ENCODE measurements around the gene DNM3. TPM values are rescaled to one million over a fixed set of nuclear protein-coding genes. Genes with fewer than 3 reads are reported as not detected.

DNM3 gene
- total and polyA plus RNA-seq, 2 donors (not counting 1 experiment from before 2014, with no cell fraction given), result 1.0 to 1.3 TPM

DNA sequence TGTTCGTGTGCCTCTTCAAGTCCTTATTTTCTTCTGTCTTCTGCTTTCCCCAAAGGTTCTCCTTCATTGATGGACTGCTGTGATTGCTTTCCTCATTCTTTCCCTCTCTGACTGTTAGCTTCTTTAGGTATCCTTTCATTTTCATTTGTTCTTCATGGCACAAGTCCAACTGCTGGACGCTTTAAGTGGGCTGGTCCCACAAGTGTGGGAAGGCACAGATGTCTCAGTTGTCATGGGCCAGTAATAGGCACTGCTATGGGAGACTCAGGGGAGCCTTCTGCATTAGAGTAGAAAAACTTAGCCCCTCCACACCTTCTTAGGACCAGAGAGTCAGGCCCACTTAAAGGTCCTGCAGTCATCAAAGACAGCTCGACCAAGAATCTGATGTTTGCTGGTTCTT, 456.8 kb downstream of the DNM3 start:
- H3K27me3 Mint-ChIP-seq, result no peaks in the 10 kb centered on the region
- H2AFZ ChIP-seq (ENCODE audit: insufficient read depth, low read depth, low read length, poor library complexity, severe bottlenecking), result no peak overlapping the region
- H3K4me1 ChIP-seq (ENCODE audit: control insufficient read depth in 2 of 2, insufficient read depth in 2 of 2, low read length in 2 of 2), result no peaks in the 10 kb centered on the region
- no peak overlapping the region for H3K4me3 Mint-ChIP-seq
- no peak overlapping the region for H3K9ac ChIP-seq (ENCODE audit: low read length)
- H3K4me3 ChIP-seq (ENCODE audit: control extremely low read depth in 1 of 5, extremely low read depth in 1 of 5, insufficient read depth in 1 of 5, low read depth in 2 of 5, low read length in 4 of 5), result no peak overlapping the region
- H3K27me3 ChIP-seq (replicated peaks in 1 of 4; ENCODE audit: control extremely low read depth in 1 of 4, control insufficient read depth in 3 of 4, insufficient read depth in 4 of 4, low read length in 3 of 4), result no peaks in the 10 kb centered on the region
- intact Hi-C loops (cut with micrococcal nuclease), result no loop called here
- CTCF ChIA-PET, result no interaction called here
- no peak for TF ChIP-seq EZH2 (IDR thresholded peaks at IDR 0.05; ENCODE audit: borderline replicate concordance, insufficient read depth, low read depth, low read length, poor library complexity, severe bottlenecking)
- TF ChIP-seq, protein P1, sequence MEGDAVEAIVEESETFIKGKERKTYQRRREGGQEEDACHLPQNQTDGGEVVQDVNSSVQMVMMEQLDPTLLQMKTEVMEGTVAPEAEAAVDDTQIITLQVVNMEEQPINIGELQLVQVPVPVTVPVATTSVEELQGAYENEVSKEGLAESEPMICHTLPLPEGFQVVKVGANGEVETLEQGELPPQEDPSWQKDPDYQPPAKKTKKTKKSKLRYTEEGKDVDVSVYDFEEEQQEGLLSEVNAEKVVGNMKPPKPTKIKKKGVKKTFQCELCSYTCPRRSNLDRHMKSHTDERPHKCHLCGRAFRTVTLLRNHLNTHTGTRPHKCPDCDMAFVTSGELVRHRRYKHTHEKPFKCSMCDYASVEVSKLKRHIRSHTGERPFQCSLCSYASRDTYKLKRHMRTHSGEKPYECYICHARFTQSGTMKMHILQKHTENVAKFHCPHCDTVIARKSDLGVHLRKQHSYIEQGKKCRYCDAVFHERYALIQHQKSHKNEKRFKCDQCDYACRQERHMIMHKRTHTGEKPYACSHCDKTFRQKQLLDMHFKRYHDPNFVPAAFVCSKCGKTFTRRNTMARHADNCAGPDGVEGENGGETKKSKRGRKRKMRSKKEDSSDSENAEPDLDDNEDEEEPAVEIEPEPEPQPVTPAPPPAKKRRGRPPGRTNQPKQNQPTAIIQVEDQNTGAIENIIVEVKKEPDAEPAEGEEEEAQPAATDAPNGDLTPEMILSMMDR (IDR thresholded peaks at IDR 0.05), result no peak
- ATAC-seq (ENCODE audit: low read depth) (no peak), DNase-seq (no peak)
- no peak overlapping the region for H3K4me2 ChIP-seq (replicated peaks; ENCODE audit: low read depth, low read length, poor library complexity, severe bottlenecking)
- peaks cover 3% of the 10 kb centered on the region for H3K9me3 Mint-ChIP-seq (ENCODE audit: insufficient read depth)
- H3K9me3 ChIP-seq (ENCODE audit: control extremely low read depth in 1 of 3, control insufficient read depth in 2 of 3, insufficient read depth in 1 of 3, low read length in 2 of 3), result peaks cover 0 to 10% (median 4%) of the 10 kb centered on the region in 3 donors
- no peaks in the 10 kb centered on the region for H3K4me1 Mint-ChIP-seq
- H3K27ac Mint-ChIP-seq, result no peak overlapping the region
- 100% methylated on average over 1 of the region's 3 CpGs for WGBS (ENCODE audit: insufficient coverage)
- POLR2A ChIA-PET, result interaction anchor here (0.6 kb wide), 1 partner anchor 143 kb away, joined by 3 read pairs; no protein-coding TSS in a partner anchor
- H3K27ac ChIP-seq (ENCODE audit: low read length in 2 of 2), result no peak overlapping the region
- H3K79me2 ChIP-seq (ENCODE audit: control insufficient read depth, insufficient read depth, low read length), result no peaks in the 10 kb centered on the region
- H4K20me1 ChIP-seq (ENCODE audit: control insufficient read depth, insufficient read depth, low read length, poor library complexity, severe bottlenecking), result no peaks in the 10 kb centered on the region
- no peaks in the 10 kb centered on the region for H3K36me3 ChIP-seq (replicated peaks in 1 of 2; ENCODE audit: control extremely low read depth in 1 of 2, control insufficient read depth in 1 of 2, extremely low read depth in 1 of 2, insufficient read depth in 2 of 2, low read length in 1 of 2)

GRCh38 chr1:172298911-172299310, 457.6 kb downstream of the DNM3 start:
- CTCF ChIA-PET, result no interaction called here

More at GRCh38 chr1:172298911-172299310, 457.6 kb downstream of the DNM3 start:
- no peak overlapping the region for H3K9ac ChIP-seq (ENCODE audit: low read length)
- H2AFZ ChIP-seq (ENCODE audit: insufficient read depth, low read depth, low read length, poor library complexity, severe bottlenecking), result no peak overlapping the region
- Mint-ChIP-seq H3K27ac (no peak overlapping the region), H3K27me3 (no peaks in the 10 kb centered on the region), H3K9me3 (ENCODE audit: insufficient read depth) (peaks cover 7% of the 10 kb centered on the region), H3K4me3 (no peak overlapping the region), H3K4me1 (no peaks in the 10 kb centered on the region)
- no peak for DNase-seq
- H3K4me3 ChIP-seq (ENCODE audit: control extremely low read depth in 1 of 5, extremely low read depth in 1 of 5, insufficient read depth in 1 of 5, low read depth in 2 of 5, low read length in 4 of 5), result no peak overlapping the region
- H3K27me3 ChIP-seq (replicated peaks in 1 of 4; ENCODE audit: control extremely low read depth in 1 of 4, control insufficient read depth in 3 of 4, insufficient read depth in 4 of 4, low read length in 3 of 4), result no peaks in the 10 kb centered on the region
- ATAC-seq (ENCODE audit: low read depth), result no peak
- H3K27ac ChIP-seq (ENCODE audit: low read length in 2 of 2), result no peak overlapping the region
- intact Hi-C loops (cut with micrococcal nuclease), result no loop called here
- POLR2A ChIA-PET, result interaction anchor here (0.6 kb wide), 1 partner anchor 144 kb away, joined by 3 read pairs; no protein-coding TSS in a partner anchor
- 100% methylated on average over 2 of the region's 2 CpGs for WGBS (ENCODE audit: insufficient coverage)
- no peaks in the 10 kb centered on the region for H3K36me3 ChIP-seq (replicated peaks in 1 of 2; ENCODE audit: control extremely low read depth in 1 of 2, control insufficient read depth in 1 of 2, extremely low read depth in 1 of 2, insufficient read depth in 2 of 2, low read length in 1 of 2)
- peaks cover 0 to 10% (median 4%) of the 10 kb centered on the region in 3 donors for H3K9me3 ChIP-seq (ENCODE audit: control extremely low read depth in 1 of 3, control insufficient read depth in 2 of 3, insufficient read depth in 1 of 3, low read length in 2 of 3)
- H3K79me2 ChIP-seq (ENCODE audit: control insufficient read depth, insufficient read depth, low read length), result no peaks in the 10 kb centered on the region
- no peak overlapping the region for H3K4me2 ChIP-seq (replicated peaks; ENCODE audit: low read depth, low read length, poor library complexity, severe bottlenecking)
- TF ChIP-seq, protein P1 (IDR thresholded peaks at IDR 0.05), result no peak
- TF ChIP-seq EZH2 (IDR thresholded peaks at IDR 0.05; ENCODE audit: borderline replicate concordance, insufficient read depth, low read depth, low read length, poor library complexity, severe bottlenecking), result no peak
- H4K20me1 ChIP-seq (ENCODE audit: control insufficient read depth, insufficient read depth, low read length, poor library complexity, severe bottlenecking), result no peaks in the 10 kb centered on the region
- H3K4me1 ChIP-seq (ENCODE audit: control insufficient read depth in 2 of 2, insufficient read depth in 2 of 2, low read length in 2 of 2), result no peaks in the 10 kb centered on the region
